GM18502 (cell line): Measurements from ENCODE around the gene CHD5.

Source experiments
- ATAC-seq: cut with Tn5 transposase; IDR thresholded peaks from one replicate; pipeline ENCODE4 v1.9.1; 2021; ENCODE audit warnings: mild to moderate bottlenecking; ENCODE audit not compliant: unreplicated experiment, poor library complexity

Gene CHD5

GRCh38 chr1:6177681-6178380 is 2.3 kb downstream of the CHD5 start:
- no peak for ATAC-seq

- no peak for ATAC-seq
Measured at GRCh38 chr1:6176779-6177178, 3.3 kb downstream of the CHD5 start.

GRCh38 chr1:6175411-6175828 is 4.7 kb downstream of the CHD5 start:
- no peak for ATAC-seq

- no peak for ATAC-seq
Measured at GRCh38 chr1:6174621-6175410, 5.3 kb downstream of the CHD5 start.

- no peak for ATAC-seq
Measured at GRCh38 chr1:6172549-6172948, 7.6 kb downstream of the CHD5 start.

- no peak for ATAC-seq
Measured at GRCh38 chr1:6171548-6172124, 8.5 kb downstream of the CHD5 start.

GRCh38 chr1:6170742-6171201 is 9.3 kb downstream of the CHD5 start:
- ATAC-seq, result no peak

- no peak for ATAC-seq
Measured at GRCh38 chr1:6170116-6170741, 9.9 kb downstream of the CHD5 start.

- ATAC-seq, result no peak
Measured at GRCh38 chr1:6168947-6169586, 11.1 kb downstream of the CHD5 start.

GRCh38 chr1:6167391-6168303 is 12.5 kb downstream of the CHD5 start:
- no peak for ATAC-seq

GRCh38 chr1:6166655-6167390 is 13.3 kb downstream of the CHD5 start:
- ATAC-seq, result no peak

GRCh38 chr1:6166221-6166620 is 13.9 kb downstream of the CHD5 start:
- ATAC-seq, result no peak

GRCh38 chr1:6165441-6165985 is 14.6 kb downstream of the CHD5 start:
- no peak for ATAC-seq

GRCh38 chr1:6165027-6165426 is 15.1 kb downstream of the CHD5 start:
- ATAC-seq, result no peak

- no peak for ATAC-seq
Measured at GRCh38 chr1:6163973-6164617, 16.0 kb downstream of the CHD5 start.

GRCh38 chr1:6163191-6163972 is 16.7 kb downstream of the CHD5 start:
- no peak for ATAC-seq

- no peak for ATAC-seq
Measured at GRCh38 chr1:6162773-6163172, 17.3 kb downstream of the CHD5 start.
